ENCODE data around the gene TMEM120B.
"Not testable (repeated sequence)": the region's sequence is repeated elsewhere in the genome, so short reads cannot be mapped to it uniquely, and the experiment has no call there.

TMEM120B gene

GRCh38 chr12:121712461-121713256, at the start of gene TMEM120B:
TSS of gene TMEM120B (plus strand) at chr12:121712752. CDS start at chr12:121712896, 144 bp downstream.
- peak; percentile 62 to 79 (median 66) for DNase-seq (ENCODE audit: low read depth in 2 of 3, low spot score in 1 of 3)

DNA sequence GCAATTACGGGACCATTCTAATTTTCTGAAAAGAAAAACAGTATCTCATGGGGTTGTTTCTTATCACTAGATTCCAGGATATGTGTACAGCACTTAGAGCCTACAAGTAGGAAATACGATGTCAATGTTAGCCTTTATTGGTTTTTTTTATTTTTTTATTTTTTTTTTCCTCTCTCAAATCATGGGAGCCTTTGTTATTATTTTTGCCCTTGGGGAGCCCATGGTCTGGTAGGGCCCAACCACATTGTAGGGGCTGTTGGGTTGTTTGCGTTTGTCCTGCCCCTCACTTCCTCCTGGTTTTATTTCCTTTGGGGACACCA, 49.0 kb upstream of the TMEM120B start:
- no peak for DNase-seq (ENCODE audit: low read depth in 2 of 3, low spot score in 1 of 3)

GRCh38 chr12:121666829-121667228, 45.7 kb upstream of the TMEM120B start:
- not testable (repeated sequence) for DNase-seq (ENCODE audit: low read depth in 2 of 3, low spot score in 1 of 3)

GRCh38 chr12:121668750-121669520, 43.6 kb upstream of the TMEM120B start:
- DNase-seq (ENCODE audit: low read depth in 2 of 3, low spot score in 1 of 3) = peak in 2 of 3 donors; percentile 36 to 55

- no peak for DNase-seq (ENCODE audit: low read depth in 2 of 3, low spot score in 1 of 3)
Measured at GRCh38 chr12:121669521-121669900, 43.0 kb upstream of the TMEM120B start, which contains the start of gene MORN3. TSS of gene MORN3 (minus strand) at chr12:121669654. CDS start at chr12:121669483, 171 bp downstream.

DNA sequence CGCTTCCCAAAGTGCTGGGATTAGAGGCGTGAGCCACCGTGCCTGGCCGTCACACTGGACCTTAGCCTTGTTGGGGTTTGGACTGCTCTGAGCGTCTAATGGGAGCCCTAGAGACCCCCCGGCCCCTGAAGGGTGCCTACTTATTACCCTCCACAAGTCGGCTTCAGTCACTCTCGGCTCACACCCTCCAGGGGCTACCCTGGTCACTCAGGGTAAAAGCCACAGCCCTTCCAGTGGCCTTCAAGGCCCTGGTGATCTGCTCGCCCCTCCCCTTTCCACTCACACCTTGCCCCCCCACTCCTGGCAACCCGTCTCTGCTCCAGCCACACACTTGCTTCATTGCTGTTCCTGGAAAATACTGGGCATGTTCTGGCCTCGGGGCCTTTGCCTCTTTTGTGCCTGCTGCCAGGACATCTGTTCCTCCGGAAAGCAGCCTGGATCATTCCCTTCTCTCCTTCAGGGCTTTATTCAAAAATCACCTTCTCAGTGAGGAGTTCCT, 39.5 kb upstream of the TMEM120B start:
- no peak for DNase-seq (ENCODE audit: low read depth in 2 of 3, low spot score in 1 of 3)

DNA sequence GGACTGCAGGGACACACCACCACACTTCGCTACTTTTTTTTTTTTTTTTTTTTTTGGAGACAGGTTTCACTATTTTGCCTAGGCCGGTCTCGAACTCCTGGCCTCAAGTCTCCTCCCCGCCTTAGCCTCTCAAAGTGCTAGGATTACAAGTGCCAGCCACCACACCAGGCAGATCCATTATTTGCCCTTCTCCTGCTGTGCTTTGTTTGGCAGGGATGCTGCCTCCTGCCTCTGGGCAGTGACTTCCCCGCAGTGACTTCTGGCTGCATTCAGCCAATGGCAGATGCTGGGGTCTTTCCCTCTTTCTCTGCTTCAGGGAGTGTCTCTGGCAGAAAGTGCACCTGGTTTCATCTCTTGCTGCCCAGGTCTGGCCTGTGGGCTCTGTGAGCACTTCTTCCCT, 36.4 kb upstream of the TMEM120B start:
- no peak for DNase-seq (ENCODE audit: low read depth in 2 of 3, low spot score in 1 of 3)

- no peak for DNase-seq (ENCODE audit: low read depth in 2 of 3, low spot score in 1 of 3)
Measured at GRCh38 chr12:121678305-121678704, 34.2 kb upstream of the TMEM120B start.

GRCh38 chr12:121678716-121679300, 33.7 kb upstream of the TMEM120B start:
- no peak for DNase-seq (ENCODE audit: low read depth in 2 of 3, low spot score in 1 of 3)

- DNase-seq (ENCODE audit: low read depth in 2 of 3, low spot score in 1 of 3) = not testable (repeated sequence)
Measured at GRCh38 chr12:121679661-121680197, 32.8 kb upstream of the TMEM120B start.

GRCh38 chr12:121688966-121689365, 23.6 kb upstream of the TMEM120B start:
- DNase-seq (ENCODE audit: low read depth in 2 of 3, low spot score in 1 of 3) = no peak

DNA sequence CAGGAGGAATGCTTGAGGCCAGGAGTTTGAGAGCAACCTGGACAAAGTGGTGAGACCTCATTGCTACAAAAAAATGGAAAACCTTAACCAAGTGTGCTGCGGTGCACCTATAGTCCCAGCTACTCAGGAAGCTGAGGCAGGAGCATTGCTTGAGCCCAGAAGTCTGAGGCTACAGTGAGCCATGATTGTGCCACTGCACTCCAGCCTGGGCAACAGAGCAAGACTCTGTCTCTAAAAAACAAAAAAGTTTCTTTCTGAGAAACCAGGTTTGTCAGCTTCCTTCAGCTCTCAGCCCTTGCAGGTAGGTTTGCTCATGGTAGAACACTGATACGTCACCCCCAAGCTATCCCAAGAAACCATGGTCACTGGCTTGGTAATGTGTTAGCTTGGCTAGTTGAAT, 23.1 kb upstream of the TMEM120B start:
- no peak for DNase-seq (ENCODE audit: low read depth in 2 of 3, low spot score in 1 of 3)

DNA sequence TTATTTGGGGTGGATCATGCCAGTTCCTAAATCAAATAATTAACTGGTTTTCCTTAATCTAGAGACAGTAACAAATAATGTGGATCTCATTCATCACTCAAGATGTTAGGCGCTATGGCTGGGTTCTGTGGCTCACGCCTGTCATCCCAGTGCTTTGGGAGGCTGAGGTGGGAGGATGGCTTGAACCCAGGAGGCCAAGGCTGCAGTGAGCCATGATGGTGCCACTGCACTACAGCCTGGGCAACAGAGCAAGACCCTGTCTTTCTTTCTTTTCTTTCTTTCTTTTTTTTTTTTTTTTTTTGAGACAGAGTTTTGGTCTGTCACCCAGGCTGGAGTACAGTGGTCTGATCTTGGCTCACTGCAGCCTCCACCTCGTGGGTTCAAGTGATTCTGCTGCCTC, 19.8 kb upstream of the TMEM120B start:
- not testable (repeated sequence) for DNase-seq (ENCODE audit: low read depth in 2 of 3, low spot score in 1 of 3)

- DNase-seq (ENCODE audit: low read depth in 2 of 3, low spot score in 1 of 3) = no peak
Measured at GRCh38 chr12:121693155-121693687, 19.3 kb upstream of the TMEM120B start.

GRCh38 chr12:121697093-121697698, 15.4 kb upstream of the TMEM120B start:
- peak in 1 of 3 donors; percentile 56 for DNase-seq (ENCODE audit: low read depth in 2 of 3, low spot score in 1 of 3)

- DNase-seq (ENCODE audit: low read depth in 2 of 3, low spot score in 1 of 3) = not testable (repeated sequence)
Measured at GRCh38 chr12:121697861-121698260, 14.7 kb upstream of the TMEM120B start.

DNA sequence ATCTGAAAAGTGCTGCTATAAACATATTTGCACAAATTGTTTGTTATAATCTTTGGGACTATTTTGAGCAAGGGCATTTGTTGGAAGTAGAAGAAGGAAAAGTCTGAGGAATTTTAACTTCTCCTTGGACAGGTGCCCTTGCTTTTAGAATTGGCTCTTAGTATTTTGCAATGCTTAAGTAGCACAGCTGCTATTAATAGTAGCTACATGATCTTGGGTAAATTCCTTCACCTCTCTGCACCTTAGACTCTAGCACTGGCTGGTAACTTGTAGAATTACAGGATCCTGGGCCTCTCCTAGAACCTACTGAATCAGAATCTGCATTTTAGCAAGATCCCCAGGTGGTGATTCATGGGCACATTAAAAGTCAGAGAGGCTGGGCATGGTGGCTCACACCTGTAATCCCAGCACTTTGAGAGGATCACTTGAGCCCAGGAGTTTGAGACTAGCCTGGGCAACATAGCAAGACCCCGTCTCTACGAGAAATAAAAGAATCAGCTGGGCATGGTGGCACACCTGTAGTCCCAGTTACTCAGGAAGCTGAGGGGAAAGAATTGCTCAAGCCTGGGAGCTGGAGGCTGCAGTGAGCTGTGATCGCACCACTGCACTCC, 10.8 kb upstream of the TMEM120B start:
- no peak for DNase-seq (ENCODE audit: low read depth in 2 of 3, low spot score in 1 of 3)

DNA sequence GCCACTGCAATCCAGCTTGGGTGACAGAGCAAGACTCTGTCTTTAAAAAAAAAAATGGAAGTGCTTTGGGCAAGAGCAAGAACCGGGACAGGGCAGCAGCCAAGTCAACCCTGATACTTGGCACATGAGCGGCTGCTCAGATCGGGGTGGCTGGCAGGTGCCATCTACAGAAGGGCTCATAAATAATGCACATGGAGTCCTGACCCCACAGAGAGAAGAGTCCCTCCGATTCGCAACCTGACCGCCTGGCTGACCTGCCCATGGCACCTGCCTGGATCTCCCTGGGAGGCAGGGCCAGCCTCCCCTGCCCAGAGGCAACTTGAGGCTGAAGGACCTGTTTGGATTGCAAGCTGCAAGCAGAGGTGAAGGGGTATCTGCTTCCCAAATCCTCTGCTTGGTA, 9.6 kb upstream of the TMEM120B start:
- DNase-seq (ENCODE audit: low read depth in 2 of 3, low spot score in 1 of 3) = no peak

DNA sequence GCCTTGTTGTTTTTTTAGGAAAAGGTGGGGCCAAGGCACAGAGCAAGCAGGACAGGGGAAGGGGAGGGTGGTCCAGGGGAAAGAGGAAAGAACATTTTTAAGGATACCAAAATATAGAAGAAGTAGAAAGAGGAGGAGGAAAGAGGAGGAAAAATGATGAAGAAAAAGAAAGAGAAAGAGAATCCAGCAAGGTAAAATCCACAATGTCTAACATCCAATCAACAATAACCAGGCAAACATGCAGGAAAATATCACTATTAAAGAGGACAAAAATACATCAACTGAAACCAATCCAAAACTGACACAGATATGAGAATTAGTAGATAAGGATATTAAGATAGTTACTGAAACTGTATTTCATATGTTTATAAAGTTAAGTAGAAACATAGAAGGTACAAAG, 7.0 kb upstream of the TMEM120B start:
- no peak for DNase-seq (ENCODE audit: low read depth in 2 of 3, low spot score in 1 of 3)

- DNase-seq (ENCODE audit: low read depth in 2 of 3, low spot score in 1 of 3) = no peak
Measured at GRCh38 chr12:121708313-121709063, 4.1 kb upstream of the TMEM120B start.

Measured in stimulated activated CD4-positive, alpha-beta T cell treated with anti-CD3 and anti-CD28 coated beads, Interleukin-12 subunit alpha, Interleukin-12 subunit beta, amount 100 ng/mL, for 48 hours (primary cell).